ENCODE measurements around the gene EXOC6B.
"Not testable (repeated sequence)": the region's sequence is repeated elsewhere in the genome, so short reads cannot be mapped to it uniquely, and the experiment has no call there.

- not testable (repeated sequence) for TF ChIP-seq CTCF (IDR thresholded peaks at IDR 0.05); ESRRA (IDR thresholded peaks at IDR 0.05; ENCODE audit: borderline replicate concordance, low read length); POLR2A (IDR thresholded peaks at IDR 0.05; ENCODE audit: low read length); TP53 (CRISPR knock-in tag; IDR thresholded peaks at IDR 0.05); RNF2 (IDR thresholded peaks at IDR 0.05; ENCODE audit: borderline replicate concordance, low read depth); MAX (IDR thresholded peaks at IDR 0.05); ZNF302 (CRISPR knock-in tag; IDR thresholded peaks at IDR 0.05); SMC3 (IDR thresholded peaks at IDR 0.05); RAD21 (conservative IDR thresholded peaks at IDR 0.05 in 1 of 2, IDR thresholded peaks at IDR 0.05 in 1 of 2); RFX5 (IDR thresholded peaks at IDR 0.05)
- TF ChIP-seq, protein P1, sequence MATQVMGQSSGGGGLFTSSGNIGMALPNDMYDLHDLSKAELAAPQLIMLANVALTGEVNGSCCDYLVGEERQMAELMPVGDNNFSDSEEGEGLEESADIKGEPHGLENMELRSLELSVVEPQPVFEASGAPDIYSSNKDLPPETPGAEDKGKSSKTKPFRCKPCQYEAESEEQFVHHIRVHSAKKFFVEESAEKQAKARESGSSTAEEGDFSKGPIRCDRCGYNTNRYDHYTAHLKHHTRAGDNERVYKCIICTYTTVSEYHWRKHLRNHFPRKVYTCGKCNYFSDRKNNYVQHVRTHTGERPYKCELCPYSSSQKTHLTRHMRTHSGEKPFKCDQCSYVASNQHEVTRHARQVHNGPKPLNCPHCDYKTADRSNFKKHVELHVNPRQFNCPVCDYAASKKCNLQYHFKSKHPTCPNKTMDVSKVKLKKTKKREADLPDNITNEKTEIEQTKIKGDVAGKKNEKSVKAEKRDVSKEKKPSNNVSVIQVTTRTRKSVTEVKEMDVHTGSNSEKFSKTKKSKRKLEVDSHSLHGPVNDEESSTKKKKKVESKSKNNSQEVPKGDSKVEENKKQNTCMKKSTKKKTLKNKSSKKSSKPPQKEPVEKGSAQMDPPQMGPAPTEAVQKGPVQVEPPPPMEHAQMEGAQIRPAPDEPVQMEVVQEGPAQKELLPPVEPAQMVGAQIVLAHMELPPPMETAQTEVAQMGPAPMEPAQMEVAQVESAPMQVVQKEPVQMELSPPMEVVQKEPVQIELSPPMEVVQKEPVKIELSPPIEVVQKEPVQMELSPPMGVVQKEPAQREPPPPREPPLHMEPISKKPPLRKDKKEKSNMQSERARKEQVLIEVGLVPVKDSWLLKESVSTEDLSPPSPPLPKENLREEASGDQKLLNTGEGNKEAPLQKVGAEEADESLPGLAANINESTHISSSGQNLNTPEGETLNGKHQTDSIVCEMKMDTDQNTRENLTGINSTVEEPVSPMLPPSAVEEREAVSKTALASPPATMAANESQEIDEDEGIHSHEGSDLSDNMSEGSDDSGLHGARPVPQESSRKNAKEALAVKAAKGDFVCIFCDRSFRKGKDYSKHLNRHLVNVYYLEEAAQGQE (IDR thresholded peaks at IDR 0.05), result not testable (repeated sequence)
Measured at GRCh38 chr2:72583836-72584235, 242.0 kb downstream of the EXOC6B start.
